Measurements from ENCODE around the gene GRM5.

DNA sequence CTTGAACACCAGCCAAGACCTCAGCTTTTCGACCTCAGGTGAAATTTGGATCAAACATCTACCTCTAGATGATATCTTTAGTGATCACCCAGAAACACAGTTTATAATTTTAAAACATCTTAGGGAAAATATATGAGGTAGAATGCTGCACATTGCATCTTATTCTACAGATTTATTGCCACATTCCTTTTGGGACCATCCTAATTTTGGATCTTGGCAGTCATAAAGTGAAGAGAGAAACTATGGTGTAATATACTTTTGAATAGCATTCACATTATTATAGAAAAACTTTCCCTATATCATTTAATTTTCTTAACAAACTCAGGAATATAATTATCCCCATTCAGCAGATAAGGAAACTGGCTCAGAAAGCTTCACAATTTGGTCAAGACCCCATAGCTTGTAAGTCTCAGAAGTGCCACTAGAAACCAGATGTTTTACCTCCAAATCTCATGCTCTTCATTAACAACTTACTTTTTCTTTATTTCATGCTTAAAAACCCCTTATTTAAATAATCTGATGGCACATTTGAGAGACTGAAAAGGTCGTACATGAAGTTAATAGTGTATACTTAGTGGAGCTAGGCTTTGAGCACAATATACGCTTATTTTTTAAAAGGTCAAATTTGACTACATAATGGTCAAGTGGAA lies 529.0 kb downstream of the GRM5 start:
- TF ChIP-seq, protein P1, sequence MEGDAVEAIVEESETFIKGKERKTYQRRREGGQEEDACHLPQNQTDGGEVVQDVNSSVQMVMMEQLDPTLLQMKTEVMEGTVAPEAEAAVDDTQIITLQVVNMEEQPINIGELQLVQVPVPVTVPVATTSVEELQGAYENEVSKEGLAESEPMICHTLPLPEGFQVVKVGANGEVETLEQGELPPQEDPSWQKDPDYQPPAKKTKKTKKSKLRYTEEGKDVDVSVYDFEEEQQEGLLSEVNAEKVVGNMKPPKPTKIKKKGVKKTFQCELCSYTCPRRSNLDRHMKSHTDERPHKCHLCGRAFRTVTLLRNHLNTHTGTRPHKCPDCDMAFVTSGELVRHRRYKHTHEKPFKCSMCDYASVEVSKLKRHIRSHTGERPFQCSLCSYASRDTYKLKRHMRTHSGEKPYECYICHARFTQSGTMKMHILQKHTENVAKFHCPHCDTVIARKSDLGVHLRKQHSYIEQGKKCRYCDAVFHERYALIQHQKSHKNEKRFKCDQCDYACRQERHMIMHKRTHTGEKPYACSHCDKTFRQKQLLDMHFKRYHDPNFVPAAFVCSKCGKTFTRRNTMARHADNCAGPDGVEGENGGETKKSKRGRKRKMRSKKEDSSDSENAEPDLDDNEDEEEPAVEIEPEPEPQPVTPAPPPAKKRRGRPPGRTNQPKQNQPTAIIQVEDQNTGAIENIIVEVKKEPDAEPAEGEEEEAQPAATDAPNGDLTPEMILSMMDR (IDR thresholded peaks at IDR 0.05) = no peak
- TF ChIP-seq POLR2A (IDR thresholded peaks at IDR 0.05) = no peak

Data from esophagus squamous epithelium (tissue), 4 donors.